Mesothelial cell of epicardium (in vitro differentiated cells): Measurements from ENCODE around the gene TNFAIP1. TPM values are rescaled to one million over a fixed set of nuclear protein-coding genes. Genes with fewer than 3 reads are reported as not detected.
A peak's percentile ranks its signal among the peaks of the same experiment; 100 is the strongest.

ENCODE experiments used
- DNase-seq, 2 experiments: peaks; one replicate each; pipeline ENCODE4 v3.0.0; 2021; ENCODE audit warnings: low spot score in 2 of 2; ENCODE audit not compliant: unreplicated experiment in 2 of 2
- H3K27ac Mint-ChIP-seq: 2 replicates; pipeline ENCODE4 v1.8.0; 2021; ENCODE audit warnings: mixed read lengths
- H3K27me3 Mint-ChIP-seq: 2 replicates; pipeline ENCODE4 v1.8.0; 2021; ENCODE audit warnings: low read depth, mixed read lengths
- H3K36me3 Mint-ChIP-seq: 2 replicates; pipeline ENCODE4 v1.8.0; 2021; ENCODE audit warnings: mixed read lengths
- H3K4me1 Mint-ChIP-seq: 2 replicates; pipeline ENCODE4 v1.8.0; 2021; ENCODE audit warnings: mixed read lengths
- H3K4me3 Mint-ChIP-seq: 2 replicates; pipeline ENCODE4 v1.8.0; 2021; ENCODE audit warnings: mild to moderate bottlenecking, moderate library complexity, mixed read lengths
- H3K9me3 Mint-ChIP-seq: 2 replicates; pipeline ENCODE4 v1.8.0; 2021; ENCODE audit warnings: mixed read lengths
- CTCF ChIP-seq: fragments of 200-600 bp; sonication (generic); IDR thresholded peaks from one replicate; pipeline ENCODE4 v1.5.0; 2021; ENCODE audit warnings: antibody characterized with exemption; ENCODE audit not compliant: unreplicated experiment
- total RNA-seq: library from RNA; stranded (reverse); gene quantifications from 3 replicates; pipeline ENCODE4 v1.2.1, GENCODE V29; 2021

The TNFAIP1 gene
- total RNA-seq, 1 donor from 2014 or later, result 41.8 TPM

- Mint-ChIP-seq H3K27ac (no peak overlapping the region), H3K27me3 (no peaks in the 10 kb centered on the region), H3K4me1 (peaks cover 49% of the 10 kb centered on the region), H3K9me3 (no peaks in the 10 kb centered on the region), H3K36me3 (no peaks in the 10 kb centered on the region), H3K4me3 (peak overlapping the region; percentile 80)
- DNase-seq, result no peak
- no peak for TF ChIP-seq CTCF
Observed at GRCh38 chr17:28317099-28317965, 18.2 kb upstream of the TNFAIP1 start.

- peak overlapping the region; percentile 93 for H3K27ac Mint-ChIP-seq
- DNase-seq, result no peak
- H3K36me3 Mint-ChIP-seq, result no peaks in the 10 kb centered on the region
- no peaks in the 10 kb centered on the region for H3K9me3 Mint-ChIP-seq
- H3K4me1 Mint-ChIP-seq, result peaks cover 41% of the 10 kb centered on the region
- TF ChIP-seq CTCF, result no peak
- H3K27me3 Mint-ChIP-seq, result no peaks in the 10 kb centered on the region
- peak overlapping the region; percentile 80 for H3K4me3 Mint-ChIP-seq
Observed at GRCh38 chr17:28317966-28318758, 17.4 kb upstream of the TNFAIP1 start.

GRCh38 chr17:28318759-28319597 lies 16.6 kb upstream of the TNFAIP1 start, which contains the start of gene TMEM97:
Gene TMEM97, plus strand, starts transcription at chr17:28319200. Its CDS starts 40 bp downstream, at chr17:28319240.
- peaks cover 39% of the 10 kb centered on the region for H3K4me1 Mint-ChIP-seq
- H3K4me3 Mint-ChIP-seq, result peak within 1 kb of the TSS; percentile 80
- H3K27me3 Mint-ChIP-seq, result no peaks in the 10 kb centered on the region
- H3K9me3 Mint-ChIP-seq, result no peaks in the 10 kb centered on the region
- no peaks in the 10 kb centered on the region for H3K36me3 Mint-ChIP-seq
- H3K27ac Mint-ChIP-seq, result peak within 1 kb of the TSS; percentile 93
- peak; percentile 89 to 96 for DNase-seq
- no peak for TF ChIP-seq CTCF

GRCh38 chr17:28319598-28319935 lies 16.0 kb upstream of the TNFAIP1 start:
- no peaks in the 10 kb centered on the region for H3K27me3 Mint-ChIP-seq
- H3K9me3 Mint-ChIP-seq, result no peaks in the 10 kb centered on the region
- H3K36me3 Mint-ChIP-seq, result no peaks in the 10 kb centered on the region
- DNase-seq, result no peak
- H3K4me1 Mint-ChIP-seq, result peaks cover 39% of the 10 kb centered on the region
- H3K27ac Mint-ChIP-seq, result peak overlapping the region; percentile 93
- peak overlapping the region; percentile 80 for H3K4me3 Mint-ChIP-seq
- TF ChIP-seq CTCF, result no peak
